AG04450 (cell line): Measurements from ENCODE around the gene TMEM205. TPM values are rescaled to one million over a fixed set of nuclear protein-coding genes. Genes with fewer than 3 reads are reported as not detected.

Experiments
- CTCF ChIA-PET: fragments of 300-600, 350-600 bp; formaldehyde crosslinking; extraction: SDS; loops from one replicate; lab custom pipeline; 2022; ENCODE audit warnings: antibody characterized with exemption, inconsistent platforms; lab: Charles Lee
- POLR2A ChIA-PET: fragments of 350-600 bp; formaldehyde crosslinking; extraction: SDS; loops from one replicate; lab custom pipeline; 2021; ENCODE audit warnings: antibody characterized with exemption, inconsistent platforms; lab: Yijun Ruan, JAX
- DNase-seq: peaks from one replicate; pipeline ENCODE4 v3.0.0-alpha.2; 2011; ENCODE audit warnings: low read depth, low spot score
- H3K27ac ChIP-seq: one replicate; pipeline ENCODE4 v1.5.1; 2012; ENCODE audit warnings: low read depth, low read length, control low read depth
- H3K27me3 ChIP-seq: one replicate; pipeline ENCODE4 v1.6.0; 2012; ENCODE audit warnings: low read length; ENCODE audit not compliant: control insufficient read depth, insufficient read depth
- H3K4me3 ChIP-seq: 2 replicates; pipeline ENCODE4 v1.5.1; 2011; ENCODE audit warnings: mild to moderate bottlenecking, low read depth, low read length, control low read depth
- H3K9me3 ChIP-seq: 2 replicates; pipeline ENCODE4 v1.5.1; 2012; ENCODE audit warnings: low read length; ENCODE audit not compliant: control insufficient read depth, insufficient read depth
- CTCF ChIP-seq: IDR thresholded peaks from 2 replicates; pipeline ENCODE4 v1.5.1; 2011; ENCODE audit warnings: low read depth, low read length, control low read depth, inconsistent platforms
- polyA plus RNA-seq: library from polyadenylated mRNA; depleted of rRNA; stranded (reverse); fragments of >200 nt; gene quantifications from 2 replicates; pipeline ENCODE4 v1.2.3, GENCODE V29; 2011; rRNA removed

The TMEM205 gene
- polyA plus RNA-seq, 1 experiment = 71.9 TPM

- DNase-seq = no peak
- Histone ChIP-seq H3K27ac (no peak within 1 kb of the TSS), H3K27me3 (peaks cover 7% of the 10 kb centered on the region), H3K9me3 (peaks cover 3% of the 10 kb centered on the region; the same call in 1 of the 2 replicates), H3K4me3 (no peak within 1 kb of the TSS)
- CTCF ChIA-PET = interaction anchor here (1.0 to 2.3 kb wide), 2 partner anchors 79 to 139 kb away, joined by 4 to 10 read pairs; partner anchors contain the start of genes ODAD3, PRKCSH and SWSAP1
- POLR2A ChIA-PET = no interaction called here
- no peak for TF ChIP-seq CTCF
Measured at GRCh38 chr19:11295665-11296245, 50.3 kb downstream of the TMEM205 start, which contains the start of gene TSPAN16. Gene TSPAN16 (plus strand): TSS chr19:11296160. CDS start chr19:11296298, 138 bp downstream.

- TF ChIP-seq CTCF = no peak
- peaks cover under 1% of the 10 kb centered on the region; the same call in 1 of the 2 replicates for H3K9me3 ChIP-seq
- CTCF ChIA-PET = interaction anchor here (1.9 to 2.3 kb wide), 3 partner anchors 86 to 151 kb away, joined by 10 to 16 read pairs (median 14); partner anchors contain the start of genes ODAD3 and PRKCSH
- H3K4me3 ChIP-seq = no peak overlapping the region
- DNase-seq = no peak
- POLR2A ChIA-PET = no interaction called here
- no peak overlapping the region for H3K27ac ChIP-seq
- peaks cover 3% of the 10 kb centered on the region for H3K27me3 ChIP-seq
Measured at GRCh38 chr19:11295180-11295579, 50.9 kb downstream of the TMEM205 start.

- POLR2A ChIA-PET = interaction anchor here (0.7 to 1.0 kb wide), 7 partner anchors 24 to 189 kb away, joined by 3 to 13 read pairs (median 6); partner anchors contain the start of genes RAB3D and SWSAP1
- no peaks in the 10 kb centered on the region for H3K9me3 ChIP-seq
- H3K4me3 ChIP-seq = peak overlapping the region; percentile 45
- CTCF ChIA-PET = interaction anchor here (0.6 to 2.3 kb wide), 41 partner anchors 9 to 443 kb away, joined by 3 to 21 read pairs (median 5); partner anchors contain the start of genes CCDC159, ELAVL3, EPOR and ODAD3
- H3K27ac ChIP-seq = peak overlapping the region; percentile 21
- no peaks in the 10 kb centered on the region for H3K27me3 ChIP-seq
- peak; percentile 97 for TF ChIP-seq CTCF
- peak; percentile 72 for DNase-seq
Measured at GRCh38 chr19:11293433-11294389, 52.4 kb downstream of the TMEM205 start.

Other genes starting within 250 kb of the TMEM205 start
- 6.0 and 7.4 TPM in 2 replicates for gene SPC24, start 190.5 kb downstream of the TMEM205 start, polyA plus RNA-seq
- 83.2 and 147 TPM in 2 replicates for gene KANK2, start 148.7 kb downstream of the TMEM205 start, polyA plus RNA-seq
- not detected in 2 replicates for gene ANGPTL8, start 106.6 kb downstream of the TMEM205 start, polyA plus RNA-seq
- gene DOCK6, start 83.7 kb downstream of the TMEM205 start, polyA plus RNA-seq = 8.9 and 14.0 TPM in 2 replicates
- not detected in 2 replicates for gene TSPAN16, start 50.1 kb downstream of the TMEM205 start, polyA plus RNA-seq
- gene RAB3D, start 6.6 kb downstream of the TMEM205 start, polyA plus RNA-seq = 15.6 and 17.0 TPM in 2 replicates
- 12.1 and 14.6 TPM in 2 replicates for gene CCDC159, start 251 bp upstream of the TMEM205 start, polyA plus RNA-seq
- 13.8 and 18.5 TPM in 2 replicates for gene PLPPR2, start 9.2 kb upstream of the TMEM205 start, polyA plus RNA-seq
- 0.88 and 0.89 TPM in 2 replicates for gene SWSAP1, start 28.4 kb upstream of the TMEM205 start, polyA plus RNA-seq
- 3.8 and 4.9 TPM in 2 replicates for gene EPOR, start 38.0 kb upstream of the TMEM205 start, polyA plus RNA-seq
- 0.11 and 0.16 TPM in 2 replicates for gene RGL3, start 73.0 kb upstream of the TMEM205 start, polyA plus RNA-seq
- gene ODAD3, start 88.9 kb upstream of the TMEM205 start, polyA plus RNA-seq = 0.09 and 0.21 TPM in 2 replicates
- 125 and 165 TPM in 2 replicates for gene PRKCSH, start 89.4 kb upstream of the TMEM205 start, polyA plus RNA-seq
- gene ELAVL3, start 134.8 kb upstream of the TMEM205 start, polyA plus RNA-seq = not detected in 2 replicates
- 1.7 and 2.1 TPM in 2 replicates for gene ZNF653, start 159.6 kb upstream of the TMEM205 start, polyA plus RNA-seq
- 28.2 and 29.3 TPM in 2 replicates for gene ECSIT, start 182.9 kb upstream of the TMEM205 start, polyA plus RNA-seq
- gene CNN1, start 192.6 kb upstream of the TMEM205 start, polyA plus RNA-seq = 99.6 and 108 TPM in 2 replicates
- gene ELOF1, start 213.0 kb upstream of the TMEM205 start, polyA plus RNA-seq = 51.7 and 60.4 TPM in 2 replicates
- gene ACP5, start 231.4 kb upstream of the TMEM205 start, polyA plus RNA-seq = 3.0 and 4.0 TPM in 2 replicates